Gastrocnemius medialis (tissue), 4 donors: ENCODE results near the gene ZBTB3.
"Not testable (repeated sequence)": the region's sequence is repeated elsewhere in the genome, so short reads cannot be mapped to it uniquely, and the experiment has no call there.

ENCODE experiments used
- POLR2A ChIP-seq, 2 donors: fragments of 450-650 bp; IDR thresholded peaks; one replicate each; pipeline ENCODE4 v1.6.1; 2017; ENCODE audit warnings: antibody characterized with exemption in 2 of 2, mild to moderate bottlenecking in 2 of 2, moderate library complexity in 2 of 2
- TF ChIP-seq, protein P1 (sequence below), 5 experiments: fragments of 450-650 bp in 3 of 5; fragments of 200-600 bp in 2 of 5; sonication (generic) in 2 of 5; IDR thresholded peaks in 4 of 5; conservative IDR thresholded peaks in 1 of 5; 1 replicate in 4 of 5; 2 replicates in 1 of 5; pipeline ENCODE4 v1.5.1; 2016 to 2019; ENCODE audit warnings: antibody characterized with exemption in 5 of 5, mild to moderate bottlenecking in 3 of 5, moderate library complexity in 3 of 5

DNA sequence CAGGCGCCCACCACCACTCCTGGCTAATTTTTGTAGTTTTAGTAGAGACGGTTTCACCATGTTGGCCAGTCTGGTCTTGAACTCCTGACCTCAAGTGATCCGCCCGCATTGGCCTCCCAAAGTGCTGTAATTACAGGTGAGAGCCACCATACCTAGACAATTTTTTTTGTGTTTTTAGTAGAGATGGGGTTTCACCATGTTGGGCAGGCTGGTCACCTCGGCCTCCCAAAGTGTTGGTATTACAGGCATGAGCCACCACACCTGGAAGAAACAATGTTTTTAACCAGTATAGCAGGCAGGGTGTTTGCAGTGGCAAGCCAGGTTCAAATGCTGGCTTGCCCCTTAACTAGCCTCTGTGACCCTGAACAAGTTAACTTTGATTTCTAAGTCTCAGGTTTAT, 4.0 kb downstream of the ZBTB3 start:
- TF ChIP-seq, protein P1, sequence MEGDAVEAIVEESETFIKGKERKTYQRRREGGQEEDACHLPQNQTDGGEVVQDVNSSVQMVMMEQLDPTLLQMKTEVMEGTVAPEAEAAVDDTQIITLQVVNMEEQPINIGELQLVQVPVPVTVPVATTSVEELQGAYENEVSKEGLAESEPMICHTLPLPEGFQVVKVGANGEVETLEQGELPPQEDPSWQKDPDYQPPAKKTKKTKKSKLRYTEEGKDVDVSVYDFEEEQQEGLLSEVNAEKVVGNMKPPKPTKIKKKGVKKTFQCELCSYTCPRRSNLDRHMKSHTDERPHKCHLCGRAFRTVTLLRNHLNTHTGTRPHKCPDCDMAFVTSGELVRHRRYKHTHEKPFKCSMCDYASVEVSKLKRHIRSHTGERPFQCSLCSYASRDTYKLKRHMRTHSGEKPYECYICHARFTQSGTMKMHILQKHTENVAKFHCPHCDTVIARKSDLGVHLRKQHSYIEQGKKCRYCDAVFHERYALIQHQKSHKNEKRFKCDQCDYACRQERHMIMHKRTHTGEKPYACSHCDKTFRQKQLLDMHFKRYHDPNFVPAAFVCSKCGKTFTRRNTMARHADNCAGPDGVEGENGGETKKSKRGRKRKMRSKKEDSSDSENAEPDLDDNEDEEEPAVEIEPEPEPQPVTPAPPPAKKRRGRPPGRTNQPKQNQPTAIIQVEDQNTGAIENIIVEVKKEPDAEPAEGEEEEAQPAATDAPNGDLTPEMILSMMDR (IDR thresholded peaks at IDR 0.05 in 4 of 5, conservative IDR thresholded peaks at IDR 0.05 in 1 of 5), result not testable (repeated sequence)
- TF ChIP-seq POLR2A (IDR thresholded peaks at IDR 0.05), result not testable (repeated sequence)
